Measurements from ENCODE around the gene OGN.
A peak's percentile ranks its signal among the peaks of the same experiment; 100 is the strongest.

OGN gene

DNA sequence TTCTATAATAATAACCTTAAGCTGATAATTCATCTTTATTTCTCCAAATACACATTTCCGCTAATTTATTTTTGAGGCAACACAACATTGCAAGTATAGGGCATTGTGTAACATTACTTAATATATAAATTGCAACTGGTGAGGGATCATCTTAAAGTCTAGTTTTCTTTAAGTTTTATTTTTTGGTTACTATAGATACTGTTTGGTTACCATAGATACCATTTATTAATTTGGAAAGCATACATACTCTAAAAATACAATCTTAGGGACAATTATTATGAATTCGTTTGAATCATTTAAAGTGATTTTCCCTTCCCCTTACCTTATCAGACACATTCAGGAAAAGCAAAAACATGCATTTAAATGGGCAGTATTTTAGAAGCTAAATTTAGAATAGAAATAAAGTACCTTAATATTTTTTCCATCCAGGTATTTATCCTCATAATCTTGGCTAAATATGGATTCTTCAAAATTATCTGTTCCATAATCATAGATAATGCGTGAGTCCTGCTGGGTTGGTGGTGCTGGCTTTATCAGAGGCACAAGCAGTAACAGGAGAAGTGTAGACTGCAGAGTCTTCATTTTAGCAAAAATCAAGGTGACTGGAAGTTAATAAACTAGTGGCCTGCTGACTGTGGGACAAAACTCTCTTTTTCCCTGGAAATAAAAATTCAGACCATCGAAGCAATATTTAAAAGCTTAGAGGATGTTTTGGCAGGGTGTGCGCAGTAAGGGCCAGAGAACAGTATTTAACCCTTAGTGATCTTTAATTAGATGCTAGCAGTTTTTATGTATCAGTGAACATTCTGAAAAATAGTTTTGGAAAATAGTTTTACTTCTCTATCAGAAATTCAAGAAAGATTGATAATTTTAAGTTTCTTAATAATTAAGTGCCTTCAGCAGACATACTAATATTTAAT lies 1.3 kb downstream of the OGN start:
- DNase-seq: no peak

DNA sequence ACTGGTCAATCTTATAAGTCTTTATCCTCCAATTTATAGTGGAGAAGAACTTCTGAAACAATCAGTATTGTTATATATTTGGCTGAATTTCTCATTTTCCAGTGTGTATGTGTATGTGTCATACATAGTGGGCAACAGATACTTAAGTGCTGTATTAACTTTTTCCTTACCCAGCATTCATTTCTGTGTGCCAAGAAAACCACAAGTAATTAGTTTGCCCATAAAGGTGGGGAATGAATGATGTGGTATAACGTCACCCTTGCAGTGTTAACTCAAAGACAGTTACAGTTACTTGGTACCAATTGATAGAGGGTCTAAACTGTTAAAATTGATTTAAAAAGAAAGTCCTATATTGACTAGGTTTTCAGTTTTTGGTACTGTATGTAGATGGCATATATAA lies 2.0 kb downstream of the OGN start:
- no peak for DNase-seq

DNA sequence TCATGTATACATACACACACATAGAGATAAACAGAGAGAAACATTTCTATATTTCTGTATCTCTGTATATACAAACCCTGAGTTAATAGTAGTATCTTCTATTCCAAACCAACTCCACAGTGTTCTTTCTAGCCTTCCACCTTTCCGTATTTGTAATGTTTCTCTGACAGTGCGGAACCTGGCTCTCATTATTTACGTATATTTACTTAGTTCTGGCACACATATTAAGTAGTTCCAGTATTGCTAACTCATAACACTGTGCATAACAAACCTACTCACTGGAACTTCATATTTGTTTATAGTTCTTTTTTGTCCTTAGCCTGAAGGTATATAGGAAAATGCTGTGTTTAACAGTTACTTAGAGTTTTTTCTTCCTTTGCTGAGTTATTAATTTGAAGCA lies 6.5 kb downstream of the OGN start:
- DNase-seq: no peak

DNA sequence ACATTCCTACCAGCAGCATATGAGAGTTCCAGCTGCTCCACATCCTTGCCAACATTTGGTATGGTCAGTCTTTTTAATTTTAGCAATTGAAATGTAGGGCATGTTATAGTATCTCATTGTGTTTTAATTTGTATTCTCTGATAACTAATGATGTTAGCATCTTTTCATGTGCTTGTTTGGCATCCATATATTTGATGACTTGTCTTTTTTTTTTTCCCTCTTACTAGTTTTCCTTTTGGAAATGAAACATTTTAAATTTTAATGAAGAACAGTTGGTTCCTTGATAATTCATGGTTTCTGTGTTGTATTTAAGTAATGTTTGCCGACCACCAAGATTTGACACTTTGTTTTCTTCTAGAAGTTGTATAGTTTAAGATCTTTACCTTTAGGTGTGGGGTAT lies 8.8 kb downstream of the OGN start:
- no peak for DNase-seq

DNA sequence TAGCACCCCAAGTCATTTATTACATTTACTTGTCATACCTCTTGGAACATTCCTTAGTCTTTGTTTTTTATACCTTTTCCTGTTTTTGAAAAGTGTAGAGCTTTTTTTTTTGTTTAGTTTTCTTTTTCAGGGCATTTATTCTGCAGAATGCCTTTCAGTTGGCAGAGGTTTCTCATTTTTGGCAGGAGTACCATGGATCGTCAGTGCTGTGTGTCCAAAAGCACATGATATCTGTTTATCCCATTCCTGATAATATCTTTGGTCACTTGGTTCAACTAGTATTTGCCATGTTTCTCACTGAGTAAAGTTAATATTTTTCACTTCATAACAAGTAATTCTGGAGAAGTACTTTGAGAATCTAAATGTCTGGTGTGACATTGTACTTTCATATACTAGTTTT lies 10.7 kb downstream of the OGN start:
- no peak for DNase-seq

DNA sequence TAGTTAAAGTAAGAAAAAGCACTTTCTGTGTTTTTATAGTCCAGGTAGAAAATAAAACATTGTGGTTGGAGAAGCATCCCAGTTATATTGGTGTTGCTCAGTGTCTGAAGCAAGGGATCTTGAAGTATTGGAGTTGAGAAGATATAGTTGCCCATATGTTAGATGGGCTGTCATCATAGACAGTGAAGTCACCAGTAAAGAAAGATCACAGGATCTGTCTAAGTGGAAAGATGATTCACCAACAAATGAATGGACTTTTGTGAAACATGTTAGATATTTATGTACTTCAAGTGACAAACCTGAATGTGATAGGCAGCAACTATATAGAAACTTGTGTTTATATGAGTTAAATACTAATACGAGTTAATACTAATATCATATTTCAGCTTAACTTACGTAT lies 11.7 kb downstream of the OGN start:
- DNase-seq: no peak

DNA sequence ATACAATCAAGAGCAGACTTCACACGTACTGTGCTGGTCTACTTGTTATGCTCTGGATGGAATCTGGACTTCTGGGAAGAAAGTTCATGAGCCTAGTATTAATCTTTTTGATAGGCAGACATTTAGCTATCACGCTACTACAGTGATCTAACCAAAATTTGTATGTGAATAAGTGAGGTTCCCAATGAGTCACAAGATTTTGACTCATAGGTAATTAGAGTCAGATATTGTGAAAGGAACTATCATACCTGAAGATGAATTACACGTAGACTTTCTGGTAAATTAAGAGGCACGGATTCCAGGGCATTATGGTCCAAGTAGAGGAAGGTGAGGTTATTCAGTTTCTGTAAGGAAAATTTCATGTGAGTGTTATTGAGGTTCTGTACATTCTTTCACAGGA lies 18.4 kb downstream of the OGN start:
- DNase-seq: peak; percentile 22

DNA sequence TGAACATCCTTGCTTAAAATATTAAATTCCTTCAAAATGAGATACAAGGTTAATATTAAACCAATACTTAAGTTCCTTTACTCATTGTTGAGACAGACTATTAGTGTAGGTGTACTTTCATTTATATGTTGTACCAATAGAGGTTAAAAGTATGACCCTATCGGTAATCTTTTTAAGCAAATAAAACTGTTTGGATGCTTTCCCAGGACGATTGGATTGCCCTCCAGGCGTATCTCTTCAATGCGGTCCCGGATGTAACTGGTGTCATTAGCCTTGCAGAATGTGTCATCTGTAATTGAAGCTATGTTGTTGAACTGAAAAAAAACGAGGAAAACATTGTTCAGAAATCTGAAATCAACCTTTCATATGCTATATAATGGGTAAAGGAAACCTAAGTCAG lies 18.9 kb downstream of the OGN start:
- no peak for DNase-seq

DNA sequence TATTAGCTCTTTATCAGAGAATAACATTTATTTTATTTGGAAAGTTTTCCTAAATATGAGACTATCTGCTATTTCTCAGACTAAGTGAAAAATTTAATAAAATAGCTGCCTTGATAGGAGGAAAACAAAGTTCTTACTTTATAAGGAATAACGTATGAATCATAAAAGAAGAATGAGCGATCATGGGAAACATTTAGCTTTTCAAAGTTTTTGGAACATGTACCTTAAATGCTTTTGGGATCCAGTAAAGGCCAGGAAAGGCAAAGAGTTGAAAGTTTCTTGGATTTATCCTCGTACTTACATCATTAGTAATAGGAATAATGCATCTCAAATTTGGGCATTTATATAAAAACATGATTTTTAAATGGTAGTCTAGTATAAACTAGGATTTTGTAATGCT lies 19.4 kb downstream of the OGN start:
- DNase-seq: no peak

DNA sequence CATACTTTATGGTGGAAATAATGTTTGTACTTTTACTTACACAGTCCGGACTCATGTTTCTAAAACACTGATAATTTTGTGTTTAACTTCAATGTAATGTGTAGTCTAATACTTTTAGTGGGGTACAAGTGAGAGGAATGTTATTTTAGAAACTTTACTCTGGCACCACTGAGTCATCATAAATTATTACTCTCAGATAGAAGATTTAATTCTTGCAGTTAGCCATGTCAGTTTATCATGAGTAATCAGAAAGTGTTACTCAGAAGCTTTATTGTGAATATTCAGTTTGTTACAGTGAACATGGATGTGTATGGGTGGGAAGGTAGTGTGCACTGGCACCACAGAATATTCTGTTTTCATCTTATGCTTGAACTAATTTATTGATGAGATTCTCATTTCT lies 20.0 kb downstream of the OGN start:
- peak; percentile 47 for DNase-seq

DNA sequence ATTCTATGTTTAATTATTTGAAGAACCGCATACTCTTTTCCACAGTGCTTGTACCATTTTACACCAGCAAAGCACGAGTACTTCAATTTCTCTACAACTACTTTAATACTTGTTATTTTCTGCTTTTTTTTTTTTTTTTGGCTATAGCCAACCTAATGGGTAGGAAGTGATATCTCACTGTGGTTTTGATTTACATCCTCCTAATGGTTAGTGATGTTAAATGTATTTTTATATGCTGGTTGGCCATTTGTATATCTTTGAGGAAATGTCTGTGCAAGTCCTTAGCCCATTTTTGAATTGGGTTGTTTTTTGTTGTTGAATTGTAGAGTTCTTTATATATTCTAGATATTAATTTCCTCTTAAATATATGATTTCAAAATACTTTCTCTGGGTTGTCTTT lies 22.6 kb downstream of the OGN start:
- no peak for DNase-seq

DNA sequence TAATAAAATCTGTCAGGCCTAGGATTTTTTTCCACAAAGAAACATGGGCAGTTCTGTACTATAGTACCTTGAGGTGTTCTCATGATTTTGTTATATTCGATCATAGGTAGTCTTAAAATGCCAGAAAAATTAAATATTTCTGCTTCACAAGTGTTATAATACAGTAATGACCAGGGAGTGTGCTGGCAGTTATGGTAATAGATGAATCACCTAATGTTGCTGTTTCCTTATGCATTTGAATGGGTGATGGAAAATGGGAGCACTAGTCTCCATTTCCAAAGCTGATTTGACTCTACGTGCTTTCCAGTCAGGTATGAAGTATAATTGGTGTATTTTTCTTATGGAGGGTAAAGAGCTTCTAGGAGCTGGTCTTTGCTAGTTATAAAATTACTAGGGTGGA lies 23.8 kb downstream of the OGN start:
- no peak for DNase-seq

DNA sequence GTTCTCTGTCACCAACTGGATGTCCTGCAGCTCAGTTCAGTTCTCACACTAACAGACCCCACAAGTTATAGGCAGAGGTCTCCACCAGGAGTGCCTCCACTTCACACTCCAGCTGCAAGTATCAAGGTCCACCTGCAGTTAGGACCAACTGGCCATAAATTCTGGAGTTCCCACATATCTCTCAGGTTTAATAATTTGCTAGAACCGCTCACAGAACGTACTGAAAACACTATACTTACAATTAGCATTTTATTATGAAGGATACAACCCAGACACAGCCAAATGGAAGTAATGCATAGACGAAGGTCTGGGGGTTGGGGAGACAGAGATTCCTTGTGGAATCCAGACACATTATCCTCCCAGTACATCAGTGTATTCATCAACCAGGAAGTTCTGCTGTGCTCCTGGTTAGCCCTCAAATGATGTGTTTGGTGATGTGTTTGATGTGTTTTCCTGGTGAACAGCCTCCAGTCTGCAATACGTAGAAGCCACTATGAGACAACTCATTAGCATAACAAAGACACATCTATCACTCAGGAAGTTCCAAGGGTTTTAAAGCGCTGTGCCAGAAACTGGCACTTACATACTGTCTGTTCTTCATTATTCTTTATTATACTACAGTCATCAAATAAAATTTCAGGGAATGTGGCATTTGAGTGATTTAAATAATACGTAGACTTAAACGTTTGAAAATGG lies 25.4 kb downstream of the OGN start:
- DNase-seq: no peak

DNA sequence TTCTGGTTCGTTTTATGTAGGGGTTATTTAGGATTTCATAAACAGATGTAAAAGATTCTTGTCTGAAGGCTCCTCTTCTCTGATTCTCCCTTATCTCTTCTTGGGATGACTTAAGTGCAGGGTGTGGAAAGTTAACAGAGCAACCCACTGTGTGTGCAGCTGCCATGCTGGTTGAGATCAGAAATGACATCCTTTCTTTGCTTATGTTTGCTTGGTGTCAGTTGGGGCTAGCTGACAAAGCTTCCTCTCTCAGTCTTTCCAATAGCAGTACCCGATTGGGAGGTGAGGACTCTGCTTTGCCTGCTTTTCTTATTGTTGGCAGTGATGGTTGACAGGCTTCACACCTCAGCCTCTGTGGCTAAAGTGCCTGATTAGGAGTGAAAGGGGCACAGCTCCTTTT lies 26.5 kb downstream of the OGN start:
- DNase-seq: no peak

DNA sequence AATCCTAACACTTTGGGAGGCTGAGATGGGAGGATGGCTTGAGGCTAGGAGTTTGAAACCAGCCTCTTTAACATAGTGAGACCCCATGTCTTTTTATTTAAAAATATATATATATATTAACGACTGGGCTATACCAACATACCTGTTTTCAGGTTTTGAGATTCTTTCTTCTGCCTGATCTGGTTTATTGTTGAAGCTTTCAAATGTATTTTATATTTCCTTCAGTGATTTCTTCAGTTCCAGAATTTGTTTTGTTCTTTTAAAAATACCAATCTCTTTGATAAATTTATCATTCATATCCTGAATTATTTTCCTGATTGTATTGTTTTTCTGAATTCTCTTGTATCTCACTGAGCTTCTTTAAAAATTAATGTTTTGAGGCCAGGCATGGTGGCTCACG lies 31.2 kb downstream of the OGN start:
- DNase-seq: no peak

DNA sequence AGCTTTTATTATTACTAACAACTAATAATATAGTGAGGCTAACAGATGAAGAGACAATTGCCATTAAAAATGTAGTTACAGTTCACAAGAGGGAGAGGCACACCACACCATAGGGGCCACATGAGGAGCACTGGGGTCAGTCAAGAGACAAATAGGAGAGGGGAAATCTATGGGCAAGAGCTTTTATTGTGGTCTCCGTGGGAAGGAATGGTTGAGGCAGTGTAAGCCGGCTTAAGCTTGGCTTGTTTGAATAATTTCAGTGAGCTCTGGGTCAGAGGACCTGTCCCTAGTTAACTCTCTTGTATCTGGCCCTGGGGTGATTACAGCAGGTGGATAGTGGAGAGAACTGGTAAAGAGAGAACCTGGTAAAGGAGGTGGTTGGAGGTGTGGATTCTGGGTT lies 35.3 kb downstream of the OGN start:
- DNase-seq: no peak

DNA sequence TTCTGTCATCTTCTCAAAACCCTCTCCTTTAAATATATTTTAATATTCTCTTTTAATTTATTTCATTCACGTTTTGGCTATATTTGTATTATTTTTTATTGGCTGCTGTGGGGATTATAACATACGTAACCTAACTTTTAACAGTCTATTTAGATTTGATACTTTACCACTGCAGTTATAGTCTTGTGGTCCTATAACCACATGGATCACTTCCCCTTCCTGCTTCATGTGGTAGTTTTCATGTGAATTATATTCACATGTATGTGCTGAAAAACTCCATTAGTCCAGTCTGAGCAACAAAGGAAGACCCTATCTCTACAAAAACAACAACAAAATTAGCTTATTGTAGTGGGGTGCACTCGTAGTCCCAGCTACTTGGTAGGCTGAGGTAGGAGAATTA lies 44.3 kb downstream of the OGN start:
- DNase-seq: no peak

DNA sequence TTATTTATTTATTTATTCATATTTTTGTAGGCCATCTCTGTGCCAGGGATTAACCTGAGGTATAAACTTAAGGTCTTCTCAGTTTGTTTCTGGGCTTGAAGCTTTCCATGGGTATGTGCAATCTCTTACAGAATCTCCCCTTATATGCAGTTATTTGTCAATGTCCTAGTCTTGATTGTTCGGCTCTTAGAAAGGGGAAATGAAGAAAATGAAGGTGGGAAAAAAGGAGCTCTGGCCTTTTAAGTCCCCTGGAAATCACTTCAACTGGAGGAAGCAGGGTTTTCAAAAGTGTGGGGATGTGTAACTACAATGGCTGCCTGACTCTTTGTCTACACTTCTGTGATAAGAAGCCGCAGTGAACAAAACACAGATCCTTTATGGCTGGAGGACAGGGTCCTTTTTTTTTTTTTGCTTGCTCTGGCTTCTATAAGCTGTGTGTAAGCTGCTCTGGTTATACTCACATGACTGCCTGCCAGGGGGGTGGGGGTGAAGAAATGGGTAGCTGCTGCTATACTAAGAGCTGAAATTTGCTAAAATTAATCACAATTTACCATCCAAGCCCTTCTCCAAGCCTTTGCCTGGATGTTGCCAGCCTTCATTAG lies 44.9 kb downstream of the OGN start:
- no peak for DNase-seq

DNA sequence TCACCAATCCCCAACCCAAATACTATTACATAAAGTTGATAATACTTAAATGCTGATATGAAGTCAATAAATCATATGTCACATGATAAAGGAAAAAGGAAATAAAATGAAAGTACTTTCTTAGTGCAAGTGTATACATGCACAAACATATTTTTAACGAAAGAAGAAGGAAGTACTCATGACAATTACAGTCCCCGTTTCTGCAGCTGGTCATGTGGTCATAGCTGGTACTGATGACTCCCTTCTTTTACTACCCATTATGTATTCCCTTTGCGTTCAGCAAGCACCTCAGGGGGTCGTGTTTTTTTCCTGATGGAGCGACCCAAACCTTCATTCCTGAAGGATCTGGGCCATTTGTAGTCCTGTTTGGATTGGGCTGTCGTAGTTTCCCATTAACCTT lies 51.3 kb downstream of the OGN start:
- DNase-seq: no peak

DNA sequence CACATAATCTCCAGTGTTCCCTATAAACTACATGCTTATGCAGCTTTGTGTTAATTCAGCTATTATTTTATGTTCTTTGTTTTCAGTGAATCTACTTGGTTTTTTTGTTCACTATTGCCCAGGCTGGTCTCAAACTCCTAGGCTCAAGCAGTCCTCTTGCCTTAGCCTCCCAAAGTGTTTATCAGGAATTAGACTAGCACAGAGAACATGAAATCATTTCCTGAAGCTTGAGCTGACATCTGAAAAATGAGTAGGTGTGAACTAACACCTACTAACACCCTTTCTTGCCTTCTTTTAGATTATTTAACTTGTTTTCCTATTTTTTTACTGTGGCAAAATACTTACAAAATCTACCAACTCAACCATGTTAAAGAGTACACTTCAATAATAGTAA lies 53.6 kb downstream of the OGN start:
- DNase-seq: no peak

DNA sequence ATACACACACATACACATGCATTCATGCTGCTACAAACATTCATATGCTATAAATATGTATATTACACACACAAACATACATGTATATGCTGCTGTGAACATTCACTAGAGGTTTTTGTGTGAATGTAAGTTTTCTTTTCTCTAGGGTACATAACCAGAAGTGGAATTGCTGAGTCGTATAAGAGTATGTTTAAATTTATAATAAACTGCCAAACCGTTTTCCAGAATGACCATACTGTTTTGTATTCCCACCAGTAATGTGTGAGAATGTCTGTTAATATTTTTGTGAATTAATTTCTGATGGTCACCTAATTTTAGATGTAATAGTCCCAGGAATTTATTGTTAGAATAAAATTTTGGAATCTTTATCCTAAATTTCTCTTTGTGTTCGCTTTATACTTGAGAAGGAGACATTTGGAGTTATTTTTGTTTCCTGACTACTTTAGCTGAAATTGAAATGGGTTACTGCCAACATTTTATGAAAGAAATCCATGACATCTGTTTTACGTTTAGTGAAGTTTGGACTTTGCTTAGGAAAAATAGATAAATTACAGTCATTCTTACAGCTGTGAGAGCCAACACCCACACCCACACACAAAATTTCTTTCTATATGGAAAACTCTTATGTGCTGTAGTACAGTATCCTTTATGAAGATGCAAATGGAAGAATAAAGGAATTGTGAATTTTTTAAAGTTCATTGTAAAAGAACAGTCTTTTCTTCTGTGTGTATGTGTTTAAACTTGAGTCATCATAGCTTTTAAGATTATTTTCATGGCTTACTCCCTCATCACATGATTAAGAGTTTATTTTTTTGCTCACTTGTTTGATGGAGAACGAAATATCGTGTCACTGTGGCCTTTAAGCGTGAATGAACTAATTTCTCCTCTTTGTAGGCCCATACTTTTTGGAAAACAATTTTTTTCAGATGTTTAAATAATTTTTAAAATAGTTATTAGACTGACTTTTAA lies 54.3 kb downstream of the OGN start:
- DNase-seq: no peak

DNA sequence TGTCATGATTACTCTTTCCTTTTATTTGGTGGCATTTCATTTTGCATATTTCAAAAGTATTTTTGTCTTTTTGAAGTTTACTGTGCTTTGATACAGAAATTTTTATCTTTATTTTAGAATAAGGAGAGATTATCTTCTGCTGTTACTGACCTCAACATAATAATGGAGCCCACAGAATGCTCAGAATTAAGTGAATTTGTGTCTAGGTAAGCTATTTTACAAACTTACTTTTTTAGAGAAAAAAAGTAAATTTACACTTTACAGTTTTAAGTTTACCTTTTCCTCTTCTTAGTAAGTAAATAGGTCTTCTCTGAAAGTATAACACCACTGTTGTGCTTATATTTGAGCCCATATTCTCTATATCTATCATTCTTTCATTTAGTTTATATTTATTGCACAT lies 58.8 kb downstream of the OGN start:
- no peak for DNase-seq
